NCI-H128 (cell line): ENCODE results near the gene ADISSP.

ENCODE experiments used
- DNase-seq: peaks from one replicate; lab custom pipeline; 2025; ENCODE audit not compliant: unreplicated experiment; lab: John Stamatoyannopoulos, UW

The ADISSP gene

GRCh38 chr20:3755814-3756480 is 11.6 kb downstream of the ADISSP start:
- no peak for DNase-seq

GRCh38 chr20:3755269-3755668 is 12.3 kb downstream of the ADISSP start:
- no peak for DNase-seq

- no peak for DNase-seq
Measured at GRCh38 chr20:3754276-3754630, 13.3 kb downstream of the ADISSP start.

GRCh38 chr20:3753501-3754275 is 13.9 kb downstream of the ADISSP start:
- DNase-seq = no peak

- DNase-seq = peak; percentile 10
Measured at GRCh38 chr20:3753098-3753497, 14.5 kb downstream of the ADISSP start.

- no peak for DNase-seq
Measured at GRCh38 chr20:3752386-3752759, 15.2 kb downstream of the ADISSP start.

GRCh38 chr20:3751675-3752385 is 15.7 kb downstream of the ADISSP start:
- peak; percentile 74 for DNase-seq

GRCh38 chr20:3751305-3751674 is 16.3 kb downstream of the ADISSP start:
- DNase-seq = no peak

- DNase-seq = no peak
Measured at GRCh38 chr20:3749689-3750531, 17.6 kb downstream of the ADISSP start.

- no peak for DNase-seq
Measured at GRCh38 chr20:3749087-3749688, 18.4 kb downstream of the ADISSP start.

GRCh38 chr20:3748073-3748472 is 19.5 kb downstream of the ADISSP start:
- no peak for DNase-seq

- DNase-seq = no peak
Measured at GRCh38 chr20:3747471-3747870, 20.1 kb downstream of the ADISSP start.

GRCh38 chr20:3745686-3746173 is 21.8 kb downstream of the ADISSP start:
- DNase-seq = no peak

GRCh38 chr20:3744806-3745685 is 22.5 kb downstream of the ADISSP start:
- DNase-seq = no peak

GRCh38 chr20:3744037-3744436 is 23.5 kb downstream of the ADISSP start:
- no peak for DNase-seq

- no peak for DNase-seq
Measured at GRCh38 chr20:3743251-3743650, 24.3 kb downstream of the ADISSP start.

GRCh38 chr20:3741836-3742458 is 25.6 kb downstream of the ADISSP start:
- no peak for DNase-seq

GRCh38 chr20:3740615-3741301 is 26.8 kb downstream of the ADISSP start:
- no peak for DNase-seq
